Transverse colon (tissue), 4 donors: ENCODE results near the gene RNU1-2.
"Not testable (repeated sequence)": the region's sequence is repeated elsewhere in the genome, so short reads cannot be mapped to it uniquely, and the experiment has no call there.

Experiments
- EP300 ChIP-seq: sonication (generic); formaldehyde crosslinking; IDR thresholded peaks from one replicate; pipeline ENCODE4 v1.6.1; 2017; ENCODE audit warnings: antibody characterized with exemption, low read depth
- POLR2A ChIP-seq: fragments of 450-650 bp; IDR thresholded peaks from one replicate; pipeline ENCODE4 v1.6.1; 2016; ENCODE audit warnings: antibody characterized with exemption, mild to moderate bottlenecking, moderate library complexity
- POLR2AphosphoS5 ChIP-seq, 3 donors: sonication (generic); formaldehyde crosslinking; IDR thresholded peaks; one replicate each; pipeline ENCODE4 v1.6.1; 2016; ENCODE audit warnings: antibody characterized with exemption in 3 of 3
- TF ChIP-seq, protein P1 (sequence below), 5 experiments: fragments of 200-600 bp in 3 of 5; fragments of 450-650 bp in 2 of 5; sonication (generic) in 3 of 5; IDR thresholded peaks; 1 replicate in 2 of 5; 2 replicates in 3 of 5; pipeline ENCODE4 v1.5.1; 2016 to 2017; ENCODE audit warnings: antibody characterized with exemption in 5 of 5, inconsistent platforms in 3 of 5, mild to moderate bottlenecking in 2 of 5, moderate library complexity in 1 of 5

DNA sequence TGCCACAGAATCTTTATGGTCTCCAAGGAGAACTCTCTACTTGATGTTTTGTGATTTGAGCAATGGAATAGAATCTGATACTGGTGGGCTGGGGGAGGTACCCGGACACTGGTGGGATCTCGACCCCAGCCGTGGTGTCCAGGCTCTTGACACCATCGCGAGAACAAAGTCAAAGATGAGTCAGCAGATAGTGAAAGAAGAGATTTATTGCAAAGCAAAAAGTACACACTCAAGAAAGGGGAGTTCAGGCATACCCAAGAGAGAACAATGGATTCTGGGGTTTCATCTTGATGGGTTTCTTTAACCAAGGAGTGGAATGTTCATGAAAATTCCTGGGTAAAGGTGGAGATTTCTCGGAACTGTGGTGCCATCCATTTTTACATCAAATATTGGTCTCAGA lies 1.4 kb upstream of the RNU1-2 start:
- TF ChIP-seq POLR2A; POLR2AphosphoS5 (IDR thresholded peaks at IDR 0.05); EP300: not testable (repeated sequence)
- TF ChIP-seq, protein P1, sequence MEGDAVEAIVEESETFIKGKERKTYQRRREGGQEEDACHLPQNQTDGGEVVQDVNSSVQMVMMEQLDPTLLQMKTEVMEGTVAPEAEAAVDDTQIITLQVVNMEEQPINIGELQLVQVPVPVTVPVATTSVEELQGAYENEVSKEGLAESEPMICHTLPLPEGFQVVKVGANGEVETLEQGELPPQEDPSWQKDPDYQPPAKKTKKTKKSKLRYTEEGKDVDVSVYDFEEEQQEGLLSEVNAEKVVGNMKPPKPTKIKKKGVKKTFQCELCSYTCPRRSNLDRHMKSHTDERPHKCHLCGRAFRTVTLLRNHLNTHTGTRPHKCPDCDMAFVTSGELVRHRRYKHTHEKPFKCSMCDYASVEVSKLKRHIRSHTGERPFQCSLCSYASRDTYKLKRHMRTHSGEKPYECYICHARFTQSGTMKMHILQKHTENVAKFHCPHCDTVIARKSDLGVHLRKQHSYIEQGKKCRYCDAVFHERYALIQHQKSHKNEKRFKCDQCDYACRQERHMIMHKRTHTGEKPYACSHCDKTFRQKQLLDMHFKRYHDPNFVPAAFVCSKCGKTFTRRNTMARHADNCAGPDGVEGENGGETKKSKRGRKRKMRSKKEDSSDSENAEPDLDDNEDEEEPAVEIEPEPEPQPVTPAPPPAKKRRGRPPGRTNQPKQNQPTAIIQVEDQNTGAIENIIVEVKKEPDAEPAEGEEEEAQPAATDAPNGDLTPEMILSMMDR (IDR thresholded peaks at IDR 0.05): not testable (repeated sequence)
